Ovary (tissue), 9 donors: ENCODE results near the gene SIGLEC15. TPM values are rescaled to one million over a fixed set of nuclear protein-coding genes. Genes with fewer than 3 reads are reported as not detected.

Source experiments
- DNase-seq, 5 donors: peaks; one replicate each; pipeline ENCODE4 v3.0.0-alpha.2; 2019 to 2020
- H3K27ac ChIP-seq, 2 donors: fragments of 200-600 bp; one replicate each; pipeline versions ENCODE4 v1.5.1 to v1.8.0; 2019 to 2022
- H3K27me3 ChIP-seq: fragments of 200-600 bp; one replicate; pipeline ENCODE4 v1.8.0; 2022
- H3K36me3 ChIP-seq: fragments of 200-600 bp; sonication (generic); one replicate; pipeline ENCODE4 v1.5.1; 2019
- H3K4me1 ChIP-seq: one replicate; pipeline ENCODE4 v1.8.1; 2013; ENCODE audit warnings: mild to moderate bottlenecking, moderate library complexity; ENCODE audit not compliant: insufficient read depth
- H3K4me3 ChIP-seq: fragments of 200-600 bp; sonication (generic); one replicate; pipeline ENCODE4 v1.5.1; 2017
- H3K9me3 ChIP-seq, 2 donors: fragments of 200-600 bp in 1 of 2; sonication (generic) in 1 of 2; one replicate each; pipeline versions ENCODE4 v1.5.1 to v1.8.1; 2013 to 2019; ENCODE audit warnings: mild to moderate bottlenecking in 1 of 2, moderate library complexity in 1 of 2
- CTCF ChIP-seq, 3 donors: fragments of 450-650 bp in 2 of 3; fragments of 200-600 bp in 1 of 3; IDR thresholded peaks; one replicate each; pipeline versions ENCODE4 v1.5.1 to v1.8.0; 2016 to 2022; ENCODE audit warnings: antibody characterized with exemption in 3 of 3, mild to moderate bottlenecking in 1 of 3
- EP300 ChIP-seq: sonication (generic); formaldehyde crosslinking; IDR thresholded peaks from one replicate; pipeline ENCODE4 v1.6.1; 2017; ENCODE audit warnings: antibody characterized with exemption
- POLR2A ChIP-seq: fragments of 450-650 bp; IDR thresholded peaks from one replicate; pipeline ENCODE4 v1.6.1; 2017; ENCODE audit warnings: antibody characterized with exemption, mild to moderate bottlenecking, moderate library complexity
- WGBS, 3 donors: extraction: QIAGEN DNeasy Blood & Tissue Kit in 1 of 3; methylation state at CpG; one replicate each; pipeline versions ENCODE4 v1.1.5 to v1.1.7; 2013 to 2017; 5-methylcytosine and 5-hydroxymethylcytosine counted together
- intact Hi-C, 4 donors: fragments of 100-400 bp; cut with DNase I; formaldehyde crosslinking; loops; one replicate each; pipeline versions ENCODE4 v1.11.0 to v1.15.1; 2022 to 2023
- polyA plus RNA-seq, 2 donors: library from polyadenylated mRNA; stranded (reverse); fragments of 200-250 nt in 1 of 2; fragments of 350-450 nt in 1 of 2; fragmentation: Illumina TruSeq in 1 of 2; extraction: RNeasy Lipid Tissue Mini Kit (QIAGEN cat#74804) in 1 of 2; gene quantifications; one replicate each; pipeline ENCODE4 v1.2.3, GENCODE V29; 2013 to 2014
- small RNA-seq: library from RNA; depleted of rRNA; stranded (forward); fragments of <200 nt; gene quantifications from one replicate; pipeline ENCODE3, GENCODE V24; 2016
- total RNA-seq, 7 donors: library from RNA; depleted of rRNA in 2 of 7; stranded (reverse); fragments of >200 nt in 2 of 7; fragmentation: NEBNext Ultra II Directional in 3 of 7; extraction: Animal tissue kit (Norgen Biotek cat#: 25700) in 3 of 7; gene quantifications; one replicate each; pipeline versions ENCODE4 v1.1.0 to v1.2.4, GENCODE V29; 2016 to 2023
- donor health status: DM: no; HTN: no; CAD: no; lungs with moderate emphysema.
- donor health status: DM: no; HTN: no; CAD: no.
- donor health status: Bipolar disorder and iron deficiency.
- donor health status: DM: yes; HTN: yes; CAD: no.
- donor health status: DM: no; HTN: no; CAD: no.
- donor health status: DM: yes; HTN: yes; CAD: no.

SIGLEC15 gene
- total and polyA plus RNA-seq, 9 donors, result 0.05 to 1.4 (median 0.21) TPM; not detected in 3

GRCh38 chr18:45889419-45890064 lies 64.1 kb downstream of the SIGLEC15 start:
- no peaks in the 10 kb centered on the region for H3K4me1 ChIP-seq
- H3K27ac ChIP-seq, result no peak overlapping the region
- no peaks in the 10 kb centered on the region for H3K9me3 ChIP-seq
- no peak for TF ChIP-seq EP300
- TF ChIP-seq CTCF (IDR thresholded peaks at IDR 0.05), result no peak
- TF ChIP-seq POLR2A, result no peak
- no peak for DNase-seq
- no peaks in the 10 kb centered on the region for H3K36me3 ChIP-seq
- WGBS, 3 donors, result 96 to 98% (median 97%) methylated on average over 3 of the region's 3 CpGs
- intact Hi-C loops, result loop anchor here in 2 of 4 donors (10.0 kb wide), 1 partner anchor 205 kb away; no protein-coding TSS in a partner anchor
- H3K27me3 ChIP-seq, result no peaks in the 10 kb centered on the region
- no peak overlapping the region for H3K4me3 ChIP-seq

GRCh38 chr18:45890606-45891005 lies 65.1 kb downstream of the SIGLEC15 start:
- Histone ChIP-seq H3K9me3 (no peaks in the 10 kb centered on the region), H3K27ac (no peak overlapping the region), H3K4me1 (no peaks in the 10 kb centered on the region), H3K36me3 (no peaks in the 10 kb centered on the region), H3K27me3 (no peaks in the 10 kb centered on the region), H3K4me3 (no peak overlapping the region)
- intact Hi-C loops, result loop anchor here in 1 of 4 donors (10.0 kb wide), 1 partner anchor 206 kb away; no protein-coding TSS in a partner anchor
- no peak for DNase-seq
- WGBS, 3 donors, result 85 to 93% (median 91%) methylated on average over 1 of the region's 1 CpG
- no peak for TF ChIP-seq POLR2A
- TF ChIP-seq EP300, result no peak
- TF ChIP-seq CTCF (IDR thresholded peaks at IDR 0.05), result no peak

- Histone ChIP-seq H3K36me3 (no peaks in the 10 kb centered on the region), H3K4me3 (no peak overlapping the region), H3K4me1 (no peaks in the 10 kb centered on the region), H3K9me3 (no peaks in the 10 kb centered on the region), H3K27ac (no peak overlapping the region), H3K27me3 (no peaks in the 10 kb centered on the region)
- no peak for DNase-seq
- intact Hi-C loops, result loop anchor here in 1 of 4 donors (10.0 kb wide), 1 partner anchor 207 kb away; no protein-coding TSS in a partner anchor
- TF ChIP-seq POLR2A (no peak), CTCF (IDR thresholded peaks at IDR 0.05) (no peak), EP300 (no peak)
- 88 to 92% (median 89%) methylated on average over 2 of the region's 2 CpGs for WGBS, 3 donors
These were observed 66.3 kb downstream of the SIGLEC15 start for GRCh38 chr18:45891806-45892205.

Small RNA genes within 50 kb of the gene (small RNA-seq; reads per million reads assigned to genes)
- gene AC087685.1, result not detected

Other genes starting within 250 kb of the SIGLEC15 start
- gene SLC14A2, start 210.2 kb upstream of the SIGLEC15 start, total RNA-seq, result under 1 TPM in 3 of 7 donors, not detected in 4; 0.10 to 0.34 (median 0.10) TPM
- gene SLC14A2, start 210.2 kb upstream of the SIGLEC15 start, polyA plus RNA-seq, result under 1 TPM in 1 of 2 donors, not detected in 1; 0.50 TPM
- gene SLC14A1, start 101.5 kb upstream of the SIGLEC15 start, total RNA-seq, result under 1 TPM in 6 of 7 donors, not detected in 1; 0.20 to 0.50 (median 0.43) TPM
- gene SLC14A1, start 101.5 kb upstream of the SIGLEC15 start, polyA plus RNA-seq, result 1 to 10 TPM in 1 of 2 donors, under 1 TPM in 1; 0.24 to 3.3 TPM
- 10 to 100 TPM; 16.4 to 28.4 (median 25.8) TPM for gene EPG5, start 141.7 kb downstream of the SIGLEC15 start, total RNA-seq
- 10 to 100 TPM in 1 of 2 donors, 1 to 10 TPM in 1; 8.9 to 13.6 TPM for gene EPG5, start 141.7 kb downstream of the SIGLEC15 start, polyA plus RNA-seq
- gene PSTPIP2, start 246.6 kb downstream of the SIGLEC15 start, total RNA-seq, result 1 to 10 TPM; 4.0 to 7.2 (median 5.3) TPM
- gene PSTPIP2, start 246.6 kb downstream of the SIGLEC15 start, polyA plus RNA-seq, result 10 to 100 TPM in 1 of 2 donors, 1 to 10 TPM in 1; 3.0 to 22.3 TPM